Lower lobe of right lung (tissue), 2 donors: ENCODE measurements around the gene SDHAF3. TPM values are rescaled to one million over a fixed set of nuclear protein-coding genes. Genes with fewer than 3 reads are reported as not detected.
"Not testable (repeated sequence)": the region's sequence is repeated elsewhere in the genome, so short reads cannot be mapped to it uniquely, and the experiment has no call there.

Experiments
- ATAC-seq, 2 donors: fragments of 200-7000 bp; cut with Tn5 transposase; one replicate each; pipeline ENCODE4 v1.9.1; 2020 to 2022; ENCODE audit warnings: mild to moderate bottlenecking in 2 of 2, moderate library complexity in 2 of 2
- DNase-seq: peaks from one replicate; pipeline ENCODE4 v3.0.0-alpha.2; 2020
- H3K27ac ChIP-seq: fragments of 200-600 bp; one replicate; pipeline ENCODE4 v1.8.0; 2022
- H3K27me3 ChIP-seq: fragments of 200-600 bp; one replicate; pipeline ENCODE4 v1.8.0; 2022; ENCODE audit warnings: low read depth
- H3K36me3 ChIP-seq: fragments of 200-600 bp; one replicate; pipeline ENCODE4 v1.8.0; 2022; ENCODE audit warnings: mild to moderate bottlenecking
- H3K4me1 ChIP-seq: fragments of 200-600 bp; one replicate; pipeline ENCODE4 v1.8.0; 2022
- H3K4me3 ChIP-seq: fragments of 200-600 bp; one replicate; pipeline ENCODE4 v1.8.0; 2022; ENCODE audit warnings: mild to moderate bottlenecking
- H3K9me3 ChIP-seq: fragments of 200-600 bp; one replicate; pipeline ENCODE4 v1.8.0; 2022
- CTCF ChIP-seq: fragments of 200-600 bp; IDR thresholded peaks from one replicate; pipeline ENCODE4 v1.8.0; 2022; ENCODE audit warnings: antibody characterized with exemption, mild to moderate bottlenecking
- intact Hi-C: fragments of 100-400 bp; cut with DNase I; formaldehyde crosslinking; loops from one replicate; pipeline ENCODE4 v1.11.0; 2022
- total RNA-seq: library from RNA; stranded (reverse); fragmentation: NEBNext Ultra II Directional; extraction: Animal tissue kit (Norgen Biotek cat#: 25700); gene quantifications from one replicate; pipeline ENCODE4 v1.2.1, GENCODE V29; 2021
- donor health status: DM: no; HTN: yes; CAD: no; lungs with severe emphysema.

SDHAF3 gene
- total RNA-seq, 1 donor from 2014 or later, result 12.3 TPM

- H3K27me3 ChIP-seq, result no peaks in the 10 kb centered on the region
- peak overlapping the region; percentile 80 for H3K27ac ChIP-seq
- TF ChIP-seq CTCF, result no peak
- no peak for DNase-seq
- no peaks in the 10 kb centered on the region for H3K9me3 ChIP-seq
- H3K36me3 ChIP-seq, result no peaks in the 10 kb centered on the region
- ATAC-seq, result peak; percentile 3 to 21
- peaks cover 15% of the 10 kb centered on the region for H3K4me1 ChIP-seq
- peak overlapping the region; percentile 70 for H3K4me3 ChIP-seq
- intact Hi-C loops, result no loop called here
These were observed 495 bp upstream of the SDHAF3 start for GRCh38 chr7:97117035-97117371.

- ATAC-seq, result no peak
- peak overlapping the region; percentile 70 for H3K4me3 ChIP-seq
- no peak for DNase-seq
- H3K36me3 ChIP-seq, result no peaks in the 10 kb centered on the region
- TF ChIP-seq CTCF, result no peak
- intact Hi-C loops, result no loop called here
- no peaks in the 10 kb centered on the region for H3K9me3 ChIP-seq
- H3K27ac ChIP-seq, result no peak overlapping the region
- H3K4me1 ChIP-seq, result peaks cover 15% of the 10 kb centered on the region
- H3K27me3 ChIP-seq, result no peaks in the 10 kb centered on the region
These were observed 914 bp downstream of the SDHAF3 start for GRCh38 chr7:97118306-97118917.

GRCh38 chr7:97119747-97120146, 2.2 kb downstream of the SDHAF3 start:
- intact Hi-C loops, result no loop called here
- DNase-seq (no peak), ATAC-seq (no peak)
- no peak overlapping the region for H3K4me3 ChIP-seq
- H3K36me3 ChIP-seq, result no peaks in the 10 kb centered on the region
- H3K9me3 ChIP-seq, result no peaks in the 10 kb centered on the region
- TF ChIP-seq CTCF, result no peak
- H3K4me1 ChIP-seq, result peaks cover 15% of the 10 kb centered on the region
- no peaks in the 10 kb centered on the region for H3K27me3 ChIP-seq
- H3K27ac ChIP-seq, result no peak overlapping the region

- Histone ChIP-seq H3K27ac (no peak overlapping the region), H3K4me3 (no peak overlapping the region), H3K36me3 (no peaks in the 10 kb centered on the region), H3K4me1 (peaks cover 15% of the 10 kb centered on the region), H3K27me3 (no peaks in the 10 kb centered on the region), H3K9me3 (peaks cover 5% of the 10 kb centered on the region)
- intact Hi-C loops, result no loop called here
- DNase-seq (no peak), ATAC-seq (no peak)
- no peak for TF ChIP-seq CTCF
These were observed 3.4 kb downstream of the SDHAF3 start for GRCh38 chr7:97120713-97121457.

- H3K4me3 ChIP-seq, H3K36me3 ChIP-seq, H3K27ac ChIP-seq, intact Hi-C loops, H3K27me3 ChIP-seq, DNase-seq, H3K4me1 ChIP-seq, ATAC-seq, H3K9me3 ChIP-seq: not testable (repeated sequence)
These were observed 5.6 kb downstream of the SDHAF3 start for GRCh38 chr7:97123115-97123514.

GRCh38 chr7:97126483-97127171, 9.1 kb downstream of the SDHAF3 start:
- Histone ChIP-seq H3K27me3 (no peaks in the 10 kb centered on the region), H3K4me3 (no peak overlapping the region), H3K9me3 (peaks cover 5% of the 10 kb centered on the region), H3K36me3 (no peaks in the 10 kb centered on the region), H3K27ac (no peak overlapping the region), H3K4me1 (no peaks in the 10 kb centered on the region)
- TF ChIP-seq CTCF, result no peak
- intact Hi-C loops, result no loop called here
- no peak for DNase-seq
- no peak for ATAC-seq
